Measurements from ENCODE around the gene TPGS1. TPM values are rescaled to one million over a fixed set of nuclear protein-coding genes. Genes with fewer than 3 reads are reported as not detected.

Gene TPGS1
- 10 to 100 TPM in 1 of 2 donors, 1 to 10 TPM in 1; 6.3 to 14.1 TPM for total RNA-seq

- ATAC-seq (replicated peaks) = peak; percentile 68
- Mint-ChIP-seq H3K27me3 (no peaks in the 10 kb centered on the region), H3K36me3 (ENCODE audit: low read depth) (peaks cover 14% of the 10 kb centered on the region), H3K9me3 (no peaks in the 10 kb centered on the region), H3K4me3 (peak within 1 kb of the TSS; percentile 87), H3K4me1 (peaks cover 22% of the 10 kb centered on the region), H3K27ac (peak within 1 kb of the TSS; percentile 99)
Observed at GRCh38 chr19:507286-508203, at the start of gene TPGS1. Gene TPGS1, plus strand, starts transcription at chr19:507497. Its CDS starts 10 bp downstream, at chr19:507507.

- H3K27ac Mint-ChIP-seq = no peak overlapping the region
- no peaks in the 10 kb centered on the region for H3K4me1 Mint-ChIP-seq
- ATAC-seq (replicated peaks) = no peak
- peaks cover 4% of the 10 kb centered on the region for H3K27me3 Mint-ChIP-seq
- no peaks in the 10 kb centered on the region for H3K36me3 Mint-ChIP-seq (ENCODE audit: low read depth)
- H3K9me3 Mint-ChIP-seq = no peaks in the 10 kb centered on the region
- no peak overlapping the region for H3K4me3 Mint-ChIP-seq
Observed at GRCh38 chr19:457636-458035, 49.7 kb upstream of the TPGS1 start.

- Mint-ChIP-seq H3K27me3 (peaks cover 4% of the 10 kb centered on the region), H3K36me3 (ENCODE audit: low read depth) (no peaks in the 10 kb centered on the region), H3K27ac (no peak overlapping the region), H3K4me1 (no peaks in the 10 kb centered on the region), H3K9me3 (no peaks in the 10 kb centered on the region), H3K4me3 (no peak overlapping the region)
- ATAC-seq (replicated peaks) = no peak
Observed at GRCh38 chr19:458091-459042, 48.9 kb upstream of the TPGS1 start.

- H3K36me3 Mint-ChIP-seq (ENCODE audit: low read depth) = no peaks in the 10 kb centered on the region
- H3K27me3 Mint-ChIP-seq = peaks cover 4% of the 10 kb centered on the region
- peak; percentile 38 for ATAC-seq (replicated peaks)
- no peaks in the 10 kb centered on the region for H3K9me3 Mint-ChIP-seq
- H3K27ac Mint-ChIP-seq = no peak overlapping the region
- H3K4me1 Mint-ChIP-seq = no peaks in the 10 kb centered on the region
- H3K4me3 Mint-ChIP-seq = peak overlapping the region; percentile 41
Observed at GRCh38 chr19:459724-460511, 47.4 kb upstream of the TPGS1 start.

- Mint-ChIP-seq H3K9me3 (no peaks in the 10 kb centered on the region), H3K27me3 (peaks cover 4% of the 10 kb centered on the region), H3K4me1 (no peaks in the 10 kb centered on the region), H3K4me3 (peak within 1 kb of the TSS; percentile 41), H3K36me3 (ENCODE audit: low read depth) (no peaks in the 10 kb centered on the region), H3K27ac (no peak within 1 kb of the TSS)
- no peak for ATAC-seq (replicated peaks)
Observed at GRCh38 chr19:460877-461720, 46.2 kb upstream of the TPGS1 start, which contains the start of gene SHC2. Gene SHC2, minus strand, starts transcription at chr19:461033. Its CDS starts 37 bp downstream, at chr19:460996.

- H3K4me1 Mint-ChIP-seq = no peaks in the 10 kb centered on the region
- H3K4me3 Mint-ChIP-seq = peak overlapping the region; percentile 20
- no peak overlapping the region for H3K27ac Mint-ChIP-seq
Observed at GRCh38 chr19:461721-462551, 45.4 kb upstream of the TPGS1 start.

GRCh38 chr19:463483-464207 is 43.7 kb upstream of the TPGS1 start:
- ATAC-seq (replicated peaks) = no peak
- H3K36me3 Mint-ChIP-seq (ENCODE audit: low read depth) = no peaks in the 10 kb centered on the region
- no peak overlapping the region for H3K27ac Mint-ChIP-seq
- H3K9me3 Mint-ChIP-seq = no peaks in the 10 kb centered on the region
- no peaks in the 10 kb centered on the region for H3K27me3 Mint-ChIP-seq
- no peak overlapping the region for H3K4me3 Mint-ChIP-seq
- H3K4me1 Mint-ChIP-seq = no peaks in the 10 kb centered on the region

More at GRCh38 chr19:461721-462551, 45.4 kb upstream of the TPGS1 start:
- Mint-ChIP-seq H3K27me3 (peaks cover 4% of the 10 kb centered on the region), H3K9me3 (no peaks in the 10 kb centered on the region), H3K36me3 (ENCODE audit: low read depth) (no peaks in the 10 kb centered on the region)
- ATAC-seq (replicated peaks) = no peak

- Mint-ChIP-seq H3K36me3 (ENCODE audit: low read depth) (no peaks in the 10 kb centered on the region), H3K9me3 (no peaks in the 10 kb centered on the region), H3K4me1 (no peaks in the 10 kb centered on the region), H3K4me3 (no peak overlapping the region), H3K27ac (no peak overlapping the region), H3K27me3 (no peaks in the 10 kb centered on the region)
- ATAC-seq (replicated peaks) = no peak
Observed at GRCh38 chr19:464208-464545, 43.1 kb upstream of the TPGS1 start.

- Mint-ChIP-seq H3K9me3 (no peaks in the 10 kb centered on the region), H3K27ac (no peak overlapping the region), H3K4me3 (no peak overlapping the region), H3K36me3 (ENCODE audit: low read depth) (no peaks in the 10 kb centered on the region), H3K27me3 (no peaks in the 10 kb centered on the region), H3K4me1 (no peaks in the 10 kb centered on the region)
- no peak for ATAC-seq (replicated peaks)
Observed at GRCh38 chr19:465056-465816, 42.1 kb upstream of the TPGS1 start.

- Mint-ChIP-seq H3K36me3 (ENCODE audit: low read depth) (no peaks in the 10 kb centered on the region), H3K4me3 (no peak overlapping the region), H3K27me3 (no peaks in the 10 kb centered on the region), H3K4me1 (no peaks in the 10 kb centered on the region), H3K27ac (no peak overlapping the region), H3K9me3 (no peaks in the 10 kb centered on the region)
- ATAC-seq (replicated peaks) = no peak
Observed at GRCh38 chr19:467554-467953, 39.7 kb upstream of the TPGS1 start.

- no peak for ATAC-seq (replicated peaks)
- no peaks in the 10 kb centered on the region for H3K36me3 Mint-ChIP-seq (ENCODE audit: low read depth)
- no peak overlapping the region for H3K27ac Mint-ChIP-seq
- H3K27me3 Mint-ChIP-seq = no peaks in the 10 kb centered on the region
- no peak overlapping the region for H3K4me3 Mint-ChIP-seq
- H3K4me1 Mint-ChIP-seq = no peaks in the 10 kb centered on the region
- H3K9me3 Mint-ChIP-seq = no peaks in the 10 kb centered on the region
Observed at GRCh38 chr19:468587-469256, 38.6 kb upstream of the TPGS1 start.
